Astrocyte (in vitro differentiated cells and primary cell): Measurements from ENCODE around the gene GRIN2A. TPM values are rescaled to one million over a fixed set of nuclear protein-coding genes. Genes with fewer than 3 reads are reported as not detected.

Experiments
- DNase-seq: peaks from one replicate; pipeline ENCODE4 v3.0.0-alpha.2; 2010; ENCODE audit warnings: low read depth
- FAIRE-seq: peaks from 2 replicates; lab custom pipeline; 2011; peaks lifted over from hg19 to GRCh38; lab: Jason Lieb, UNC
- H2AFZ ChIP-seq: 2 replicates; pipeline ENCODE4 v1.6.0; 2012; ENCODE audit warnings: low read depth, low read length, inconsistent platforms
- H3K27ac ChIP-seq: 2 replicates; pipeline ENCODE4 v1.5.1; 2011; ENCODE audit warnings: low read depth, low read length, inconsistent platforms
- H3K27me3 ChIP-seq: 2 replicates; pipeline ENCODE4 v1.6.0; 2011; ENCODE audit warnings: low read length, inconsistent platforms; ENCODE audit not compliant: insufficient read depth
- H3K36me3 ChIP-seq: 2 replicates; pipeline ENCODE4 v1.5.1; 2011; ENCODE audit warnings: low read length, inconsistent platforms; ENCODE audit not compliant: insufficient read depth
- H3K4me1 ChIP-seq: 2 replicates; pipeline ENCODE4 v1.5.1; 2011; ENCODE audit warnings: low read length, inconsistent platforms; ENCODE audit not compliant: insufficient read depth
- H3K4me2 ChIP-seq: 2 replicates; pipeline ENCODE4 v1.6.0; 2012; ENCODE audit warnings: low read length, inconsistent platforms
- H3K4me3 ChIP-seq: 2 replicates; pipeline ENCODE4 v1.5.1; 2011; ENCODE audit warnings: low read depth, mild to moderate bottlenecking, low read length, inconsistent platforms; ENCODE audit not compliant: insufficient read depth
- H3K79me2 ChIP-seq: 2 replicates; pipeline ENCODE4 v1.6.0; 2012; ENCODE audit warnings: mild to moderate bottlenecking, low read length, inconsistent platforms; ENCODE audit not compliant: insufficient read depth
- H3K9ac ChIP-seq: 2 replicates; pipeline ENCODE4 v1.6.0; 2012; ENCODE audit warnings: mild to moderate bottlenecking, low read length, inconsistent platforms
- H3K9me3 ChIP-seq: 2 replicates; pipeline ENCODE4 v1.5.1; 2012; ENCODE audit warnings: low read depth, mild to moderate bottlenecking, low read length, inconsistent platforms; ENCODE audit not compliant: insufficient read depth
- H4K20me1 ChIP-seq: 2 replicates; pipeline ENCODE4 v1.6.0; 2012; ENCODE audit warnings: low read length, inconsistent platforms; ENCODE audit not compliant: insufficient read depth
- H3K27ac Mint-ChIP-seq: one replicate; pipeline ENCODE4 v1.8.0; 2021; ENCODE audit warnings: mild to moderate bottlenecking, mixed read lengths; ENCODE audit not compliant: unreplicated experiment
- H3K27me3 Mint-ChIP-seq: one replicate; pipeline ENCODE4 v1.8.0; 2021; ENCODE audit warnings: low read depth, mixed read lengths; ENCODE audit not compliant: unreplicated experiment
- H3K36me3 Mint-ChIP-seq: one replicate; pipeline ENCODE4 v1.8.0; 2021; ENCODE audit warnings: low read depth, mixed read lengths; ENCODE audit not compliant: unreplicated experiment
- H3K4me1 Mint-ChIP-seq: one replicate; pipeline ENCODE4 v1.8.0; 2021; ENCODE audit warnings: low read depth, mixed read lengths; ENCODE audit not compliant: unreplicated experiment
- H3K4me3 Mint-ChIP-seq: one replicate; pipeline ENCODE4 v1.8.0; 2021; ENCODE audit warnings: mild to moderate bottlenecking, moderate library complexity, mixed read lengths; ENCODE audit not compliant: unreplicated experiment
- H3K9me3 Mint-ChIP-seq: one replicate; pipeline ENCODE4 v1.8.0; 2021; ENCODE audit warnings: mild to moderate bottlenecking, mixed read lengths; ENCODE audit not compliant: unreplicated experiment
- EZH2 ChIP-seq: IDR thresholded peaks from 2 replicates; pipeline ENCODE4 v1.6.1; 2012; ENCODE audit warnings: mild to moderate bottlenecking, low read length, inconsistent platforms; ENCODE audit not compliant: insufficient read depth
- total RNA-seq: library from RNA; stranded (reverse); gene quantifications from 2 replicates; pipeline ENCODE4 v1.2.1, GENCODE V29; 2021
- TF ChIP-seq, protein P1 (sequence below): IDR thresholded peaks from 2 replicates; pipeline ENCODE4 v1.5.1; 2011; ENCODE audit warnings: low read depth, mild to moderate bottlenecking, inconsistent platforms, low read length, moderate library complexity; ENCODE audit not compliant: insufficient read depth

GRIN2A gene
- total RNA-seq, 1 donor from 2014 or later = 0.68 TPM

DNA sequence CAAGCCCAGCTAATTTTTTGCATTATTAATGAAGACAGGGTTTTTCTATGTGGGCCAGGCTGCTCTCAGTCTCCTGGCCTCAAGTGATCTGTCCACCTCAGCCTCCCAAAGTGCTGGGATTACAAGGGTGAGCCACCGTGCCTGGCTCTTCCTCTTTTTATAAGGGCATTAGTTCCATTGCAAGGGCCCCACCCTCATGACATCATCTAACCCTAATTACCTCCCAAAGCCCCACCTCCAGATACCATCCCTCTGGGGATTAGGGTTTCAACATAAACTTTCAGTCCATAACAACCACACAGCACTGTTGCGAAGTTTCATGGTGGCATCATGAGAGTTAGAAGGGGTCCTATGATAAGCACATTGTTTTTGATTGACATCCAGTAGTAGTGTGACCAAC lies 277.7 kb downstream of the GRIN2A start:
- H3K9me3 Mint-ChIP-seq = peaks cover 2% of the 10 kb centered on the region
- FAIRE-seq = no peak
- Histone ChIP-seq H3K9me3 (no peaks in the 10 kb centered on the region), H3K36me3 (no peaks in the 10 kb centered on the region), H3K4me2 (no peak overlapping the region), H3K27ac (no peak overlapping the region), H3K4me3 (no peak overlapping the region), H3K9ac (no peak overlapping the region), H3K4me1 (no peaks in the 10 kb centered on the region), H3K27me3 (no peaks in the 10 kb centered on the region), H2AFZ (no peak overlapping the region), H3K79me2 (no peaks in the 10 kb centered on the region), H4K20me1 (no peaks in the 10 kb centered on the region)
- DNase-seq = no peak
- H3K4me3 Mint-ChIP-seq = no peak overlapping the region
- no peak for TF ChIP-seq EZH2
- TF ChIP-seq, protein P1, sequence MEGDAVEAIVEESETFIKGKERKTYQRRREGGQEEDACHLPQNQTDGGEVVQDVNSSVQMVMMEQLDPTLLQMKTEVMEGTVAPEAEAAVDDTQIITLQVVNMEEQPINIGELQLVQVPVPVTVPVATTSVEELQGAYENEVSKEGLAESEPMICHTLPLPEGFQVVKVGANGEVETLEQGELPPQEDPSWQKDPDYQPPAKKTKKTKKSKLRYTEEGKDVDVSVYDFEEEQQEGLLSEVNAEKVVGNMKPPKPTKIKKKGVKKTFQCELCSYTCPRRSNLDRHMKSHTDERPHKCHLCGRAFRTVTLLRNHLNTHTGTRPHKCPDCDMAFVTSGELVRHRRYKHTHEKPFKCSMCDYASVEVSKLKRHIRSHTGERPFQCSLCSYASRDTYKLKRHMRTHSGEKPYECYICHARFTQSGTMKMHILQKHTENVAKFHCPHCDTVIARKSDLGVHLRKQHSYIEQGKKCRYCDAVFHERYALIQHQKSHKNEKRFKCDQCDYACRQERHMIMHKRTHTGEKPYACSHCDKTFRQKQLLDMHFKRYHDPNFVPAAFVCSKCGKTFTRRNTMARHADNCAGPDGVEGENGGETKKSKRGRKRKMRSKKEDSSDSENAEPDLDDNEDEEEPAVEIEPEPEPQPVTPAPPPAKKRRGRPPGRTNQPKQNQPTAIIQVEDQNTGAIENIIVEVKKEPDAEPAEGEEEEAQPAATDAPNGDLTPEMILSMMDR = no peak
- H3K27me3 Mint-ChIP-seq = peaks cover 9% of the 10 kb centered on the region
- no peak overlapping the region for H3K27ac Mint-ChIP-seq
- H3K36me3 Mint-ChIP-seq = no peaks in the 10 kb centered on the region
- H3K4me1 Mint-ChIP-seq = no peaks in the 10 kb centered on the region

DNA sequence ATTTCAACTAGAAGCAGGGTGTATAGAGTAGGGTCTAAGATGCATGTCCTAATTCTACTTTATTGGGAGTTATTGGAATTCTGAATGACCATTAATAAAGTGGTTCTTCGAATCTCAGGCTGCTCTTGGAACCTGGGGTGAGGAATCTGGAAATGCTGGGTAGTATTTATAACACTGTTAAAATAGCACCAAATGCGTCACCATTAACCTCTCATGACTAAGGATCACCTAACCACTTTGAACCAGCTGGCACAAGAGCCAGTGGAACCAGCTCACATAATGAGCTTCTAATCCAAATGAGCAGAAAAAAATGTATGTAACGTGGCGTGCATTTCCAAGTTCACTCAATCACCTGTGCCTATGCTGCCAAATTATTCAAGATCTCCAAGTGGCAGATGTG lies 281.7 kb downstream of the GRIN2A start:
- H3K4me1 Mint-ChIP-seq = no peaks in the 10 kb centered on the region
- Histone ChIP-seq H2AFZ (no peak overlapping the region), H3K4me3 (no peak overlapping the region), H4K20me1 (no peaks in the 10 kb centered on the region), H3K4me1 (no peaks in the 10 kb centered on the region), H3K9me3 (no peaks in the 10 kb centered on the region), H3K9ac (no peak overlapping the region), H3K79me2 (no peaks in the 10 kb centered on the region), H3K27me3 (no peaks in the 10 kb centered on the region), H3K27ac (no peak overlapping the region), H3K36me3 (no peaks in the 10 kb centered on the region), H3K4me2 (no peak overlapping the region)
- DNase-seq = no peak
- no peak overlapping the region for H3K27ac Mint-ChIP-seq
- H3K9me3 Mint-ChIP-seq = peaks cover 2% of the 10 kb centered on the region
- TF ChIP-seq, protein P1 = no peak
- no peaks in the 10 kb centered on the region for H3K36me3 Mint-ChIP-seq
- H3K4me3 Mint-ChIP-seq = no peak overlapping the region
- peaks cover 9% of the 10 kb centered on the region for H3K27me3 Mint-ChIP-seq
- no peak for FAIRE-seq

DNA sequence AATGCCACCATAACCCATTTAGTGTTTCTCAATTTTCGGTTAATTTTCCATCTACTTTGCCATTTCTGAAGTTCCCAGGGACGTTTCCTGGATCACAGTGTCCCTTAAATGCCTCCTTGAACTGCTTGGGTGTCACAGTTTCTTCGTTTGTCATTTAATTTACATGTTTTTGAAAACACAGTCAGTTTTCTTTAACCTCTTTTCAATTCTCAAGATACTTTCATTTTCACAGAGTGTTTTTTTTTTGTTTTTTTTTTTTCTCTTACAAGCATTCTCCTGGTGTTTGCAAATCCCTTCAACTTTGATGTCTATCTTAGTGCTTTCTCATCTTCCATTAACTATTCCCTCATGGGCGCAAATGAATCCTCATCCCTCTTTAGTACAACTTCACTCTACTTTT lies 283.7 kb downstream of the GRIN2A start:
- Histone ChIP-seq H4K20me1 (no peaks in the 10 kb centered on the region), H3K9ac (no peak overlapping the region), H3K27ac (no peak overlapping the region), H3K36me3 (no peaks in the 10 kb centered on the region), H3K4me3 (no peak overlapping the region), H3K4me2 (no peak overlapping the region), H2AFZ (no peak overlapping the region), H3K9me3 (no peaks in the 10 kb centered on the region), H3K27me3 (no peaks in the 10 kb centered on the region), H3K79me2 (no peaks in the 10 kb centered on the region), H3K4me1 (no peaks in the 10 kb centered on the region)
- H3K27me3 Mint-ChIP-seq = peaks cover 8% of the 10 kb centered on the region
- no peaks in the 10 kb centered on the region for H3K36me3 Mint-ChIP-seq
- no peak overlapping the region for H3K27ac Mint-ChIP-seq
- no peak overlapping the region for H3K4me3 Mint-ChIP-seq
- peaks cover 2% of the 10 kb centered on the region for H3K9me3 Mint-ChIP-seq
- no peak for TF ChIP-seq EZH2
- TF ChIP-seq, protein P1 = no peak
- FAIRE-seq = no peak
- H3K4me1 Mint-ChIP-seq = no peaks in the 10 kb centered on the region
- DNase-seq = no peak
